T follicular helper cell (primary cell): ENCODE measurements around the gene TNRC6A.
"Not testable (repeated sequence)": the region's sequence is repeated elsewhere in the genome, so short reads cannot be mapped to it uniquely, and the experiment has no call there.

Experiments
- DNase-seq: peaks from one replicate; pipeline ENCODE4 v3.0.0-alpha.2; 2020; ENCODE audit warnings: low read depth

The TNRC6A gene

GRCh38 chr16:24728011-24728410 lies 1.4 kb upstream of the TNRC6A start:
- no peak for DNase-seq

DNA sequence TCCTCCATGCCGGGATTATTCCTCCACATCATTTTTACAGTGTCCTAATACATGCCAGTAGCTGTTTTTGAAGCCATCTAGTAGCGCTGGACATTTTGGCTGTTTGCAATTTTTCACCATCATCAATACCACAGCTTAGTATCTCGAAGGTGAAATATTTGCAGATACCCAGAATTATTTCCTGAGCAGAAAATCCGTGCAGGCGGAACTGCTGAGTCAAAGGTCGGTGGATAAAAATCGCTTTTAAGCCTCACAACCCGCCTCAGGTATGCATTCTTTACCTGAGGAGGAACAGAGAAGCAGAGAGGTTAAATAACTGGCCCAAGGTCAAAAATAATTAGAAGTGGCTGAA lies 584 bp upstream of the TNRC6A start:
- DNase-seq, result peak; percentile 2

DNA sequence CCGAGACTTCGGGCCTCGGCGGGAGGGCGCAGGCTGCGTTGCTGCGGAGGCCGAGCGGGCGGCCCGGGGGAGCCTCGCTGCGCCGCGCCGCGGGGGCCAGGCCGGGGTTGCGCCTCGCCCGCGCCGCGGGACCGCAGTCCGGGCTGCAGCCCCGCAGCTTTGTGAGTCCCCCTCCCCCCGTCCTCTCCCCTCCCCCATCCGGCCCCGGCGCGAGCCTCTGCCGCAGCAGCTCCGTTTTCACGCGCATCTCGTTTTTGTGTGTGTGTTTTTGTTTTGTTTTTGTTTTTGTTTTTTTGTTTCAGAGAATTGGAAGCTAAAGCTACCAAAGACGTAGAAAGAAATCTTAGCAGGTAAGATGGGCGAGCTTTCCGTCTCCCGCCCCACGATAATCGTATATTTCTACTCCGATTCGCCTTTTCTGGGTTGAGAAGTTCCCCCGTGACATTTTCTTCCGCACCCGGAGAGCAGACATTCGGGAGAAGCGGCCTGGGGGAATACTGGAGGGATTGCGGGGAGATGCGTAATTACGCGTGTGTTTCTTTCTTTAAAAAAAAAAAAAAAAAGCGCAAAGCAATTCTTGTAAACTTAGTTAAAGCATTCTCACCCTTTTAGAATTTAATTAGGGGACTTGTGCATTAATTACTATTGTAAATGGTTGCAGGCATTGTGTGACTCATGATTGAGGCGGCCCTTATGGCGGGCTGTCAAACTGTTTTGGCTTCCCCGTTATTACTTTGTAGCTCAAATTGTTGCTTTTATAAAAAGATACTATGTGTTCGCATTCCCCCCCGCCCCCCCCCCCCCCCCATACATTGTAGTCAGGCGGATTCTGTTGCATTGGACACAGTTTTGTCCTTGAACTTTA lies 732 bp downstream of the TNRC6A start:
- peak; percentile 30 for DNase-seq

- no peak for DNase-seq
Measured at GRCh38 chr16:24730914-24731313, 1.5 kb downstream of the TNRC6A start.

DNA sequence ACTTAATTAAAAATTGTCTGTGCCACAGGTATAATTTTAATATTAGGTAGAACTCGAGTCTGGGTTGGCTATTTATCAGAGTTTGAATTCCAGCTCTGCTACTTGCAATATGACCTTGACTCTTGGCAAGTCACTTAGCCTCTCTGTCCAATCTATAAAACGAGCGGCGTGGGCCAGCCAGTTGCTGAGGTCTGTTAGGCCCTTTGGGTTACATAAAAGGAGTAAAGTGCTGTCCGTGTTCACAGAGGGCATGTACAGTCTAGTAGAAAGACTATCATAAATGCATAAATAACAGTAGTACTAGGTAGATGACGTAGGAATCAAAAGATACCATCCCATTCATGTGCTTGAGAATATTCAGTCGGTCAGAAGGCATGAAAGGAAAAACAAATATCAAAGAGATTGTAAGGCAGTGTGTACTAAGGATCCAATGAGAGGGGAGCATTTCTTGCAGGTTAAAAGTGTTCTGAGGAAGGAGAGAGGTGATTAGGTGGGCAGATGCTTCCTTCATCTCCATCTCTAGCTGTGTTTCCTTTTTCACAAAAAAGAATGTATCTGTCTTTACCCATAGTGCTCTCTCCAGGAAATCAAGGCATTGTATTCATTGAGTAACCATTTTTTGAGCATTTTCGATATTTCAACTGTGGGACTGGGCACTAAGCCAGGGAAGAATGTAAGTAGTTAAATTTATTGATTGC lies 2.4 kb downstream of the TNRC6A start:
- no peak for DNase-seq

GRCh38 chr16:24734382-24734781 lies 4.9 kb downstream of the TNRC6A start:
- DNase-seq, result no peak

GRCh38 chr16:24736758-24737157 lies 7.3 kb downstream of the TNRC6A start:
- DNase-seq, result no peak

- DNase-seq, result no peak
Measured at GRCh38 chr16:24737391-24737871, 8.0 kb downstream of the TNRC6A start.

DNA sequence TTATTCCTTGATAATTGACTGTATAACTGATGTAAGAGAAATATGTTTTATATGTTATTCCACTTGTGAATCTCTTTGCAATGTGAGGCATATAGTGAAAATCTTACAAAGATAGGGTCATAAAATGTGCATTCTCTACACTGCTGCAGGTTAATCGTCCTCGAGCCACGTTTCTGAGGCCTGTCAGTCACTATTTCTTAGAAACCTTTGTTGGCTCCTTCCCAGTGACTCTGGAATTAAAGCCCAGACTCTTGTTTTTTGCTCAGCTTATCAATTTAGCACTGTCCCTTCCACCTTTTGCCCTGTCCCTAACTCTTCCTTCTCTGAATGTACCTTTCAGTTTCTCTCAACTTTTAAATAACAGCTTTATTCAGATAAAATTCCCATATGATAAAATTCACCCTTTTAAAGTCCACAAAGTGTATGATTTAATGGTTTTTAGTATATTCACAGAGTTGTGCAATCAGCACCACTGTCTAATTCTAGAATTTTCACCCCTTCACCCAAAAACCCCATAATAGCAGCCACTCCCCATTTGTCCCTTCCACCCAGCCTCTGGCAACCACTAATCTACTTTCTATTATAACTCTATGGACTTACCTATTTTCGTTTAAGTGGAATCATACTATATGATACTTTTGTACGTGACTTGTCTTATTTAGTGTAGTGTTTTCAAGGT lies 8.6 kb downstream of the TNRC6A start:
- DNase-seq, result no peak

GRCh38 chr16:24738895-24739294 lies 9.4 kb downstream of the TNRC6A start:
- DNase-seq, result no peak

GRCh38 chr16:24741862-24742261 lies 12.4 kb downstream of the TNRC6A start:
- DNase-seq, result no peak

DNA sequence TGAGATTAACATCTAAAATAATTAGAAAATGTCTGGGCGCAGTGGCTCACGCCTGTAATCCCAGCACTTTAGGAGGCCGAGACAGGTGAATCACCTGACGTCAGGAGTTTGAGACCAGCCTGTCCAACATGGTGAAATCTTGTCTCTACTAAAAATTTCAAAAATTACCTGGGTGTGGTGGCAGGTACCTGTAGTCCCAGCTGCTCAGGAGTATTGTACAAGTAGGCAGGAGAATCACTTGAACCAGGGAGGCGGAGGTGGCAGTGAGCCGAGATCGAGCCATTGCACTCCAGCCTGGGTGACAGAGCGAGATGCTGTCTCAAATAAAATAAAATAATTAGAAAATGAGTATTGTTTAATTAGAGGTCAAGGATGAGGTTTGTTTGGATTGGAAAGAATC lies 13.2 kb downstream of the TNRC6A start:
- DNase-seq, result not testable (repeated sequence)

GRCh38 chr16:24745391-24745790 lies 15.9 kb downstream of the TNRC6A start:
- DNase-seq, result no peak

- DNase-seq, result no peak
Measured at GRCh38 chr16:24745791-24746190, 16.3 kb downstream of the TNRC6A start.

GRCh38 chr16:24747441-24747840 lies 18.0 kb downstream of the TNRC6A start:
- no peak for DNase-seq

- DNase-seq, result no peak
Measured at GRCh38 chr16:24748242-24748641, 18.8 kb downstream of the TNRC6A start.

- DNase-seq, result no peak
Measured at GRCh38 chr16:24749310-24749709, 19.9 kb downstream of the TNRC6A start.

GRCh38 chr16:24749872-24750271 lies 20.4 kb downstream of the TNRC6A start:
- DNase-seq, result not testable (repeated sequence)

DNA sequence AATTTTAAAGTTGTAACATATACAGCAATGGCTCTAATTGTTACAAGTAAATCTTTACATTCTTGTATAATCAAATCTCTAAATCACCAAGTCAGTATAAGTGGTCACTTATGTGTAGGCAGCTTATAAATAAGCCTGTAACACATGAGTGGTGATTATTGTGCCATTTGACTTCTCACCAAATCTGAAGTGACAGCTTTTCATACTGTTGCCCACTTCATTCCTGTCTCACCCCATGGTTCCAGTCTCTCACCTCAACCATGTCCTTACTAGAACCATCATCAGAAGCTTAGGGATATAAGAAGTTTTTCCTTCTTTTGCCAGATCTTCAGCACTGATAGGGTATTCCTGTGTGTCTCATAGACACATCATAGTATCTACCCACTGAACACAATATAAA lies 23.5 kb downstream of the TNRC6A start:
- no peak for DNase-seq

GRCh38 chr16:24753437-24753836 lies 24.0 kb downstream of the TNRC6A start:
- no peak for DNase-seq

GRCh38 chr16:24754543-24754942 lies 25.1 kb downstream of the TNRC6A start:
- DNase-seq, result no peak

GRCh38 chr16:24755201-24755874 lies 25.9 kb downstream of the TNRC6A start:
- DNase-seq, result no peak
